Brain pericyte (primary cell): Measurements from ENCODE around the gene RAI1.

Source experiments
- DNase-seq: peaks from one replicate; pipeline ENCODE4 v3.0.0-alpha.2; 2012; ENCODE audit warnings: low read depth, low spot score

RAI1 gene

GRCh38 chr17:17732892-17733670, 51.8 kb downstream of the RAI1 start:
- DNase-seq = no peak

GRCh38 chr17:17736205-17737183, 55.2 kb downstream of the RAI1 start:
- DNase-seq = no peak

GRCh38 chr17:17737961-17738894, 57.0 kb downstream of the RAI1 start:
- DNase-seq = no peak

- no peak for DNase-seq
Observed at GRCh38 chr17:17738901-17739300, 57.6 kb downstream of the RAI1 start.

- DNase-seq = no peak
Observed at GRCh38 chr17:17739388-17740066, 58.3 kb downstream of the RAI1 start.

GRCh38 chr17:17740615-17741348, 59.5 kb downstream of the RAI1 start:
- DNase-seq = no peak

- DNase-seq = no peak
Observed at GRCh38 chr17:17741349-17742023, 60.2 kb downstream of the RAI1 start.

- no peak for DNase-seq
Observed at GRCh38 chr17:17742133-17742621, 60.9 kb downstream of the RAI1 start.

GRCh38 chr17:17742688-17743390, 61.6 kb downstream of the RAI1 start:
- no peak for DNase-seq

- no peak for DNase-seq
Observed at GRCh38 chr17:17743391-17744112, 62.3 kb downstream of the RAI1 start.

- DNase-seq = no peak
Observed at GRCh38 chr17:17744116-17744515, 62.9 kb downstream of the RAI1 start.

GRCh38 chr17:17745476-17746455, 64.5 kb downstream of the RAI1 start:
- no peak for DNase-seq

GRCh38 chr17:17748179-17748578, 66.9 kb downstream of the RAI1 start:
- no peak for DNase-seq

- DNase-seq = no peak
Observed at GRCh38 chr17:17748604-17749003, 67.3 kb downstream of the RAI1 start.

- DNase-seq = no peak
Observed at GRCh38 chr17:17749025-17749772, 67.9 kb downstream of the RAI1 start.

- no peak for DNase-seq
Observed at GRCh38 chr17:17749921-17750320, 68.7 kb downstream of the RAI1 start.
